Uterus (tissue), 4 donors: Measurements from ENCODE around the gene PDCD1. TPM values are rescaled to one million over a fixed set of nuclear protein-coding genes. Genes with fewer than 3 reads are reported as not detected.
A peak's percentile ranks its signal among the peaks of the same experiment; 100 is the strongest.
"Not testable (repeated sequence)": the region's sequence is repeated elsewhere in the genome, so short reads cannot be mapped to it uniquely, and the experiment has no call there.

Experiments
- DNase-seq, 2 donors: peaks; one replicate each; pipeline ENCODE4 v3.0.0-alpha.2; 2019 to 2020
- H3K27ac ChIP-seq, 2 donors: fragments of 200-600 bp; sonication (generic); 1 replicate in 1 of 2; 2 replicates in 1 of 2; pipeline ENCODE4 v1.5.1; 2016 to 2018
- H3K27me3 ChIP-seq, 2 donors: fragments of 200-600 bp; sonication (generic); one replicate each; pipeline ENCODE4 v1.5.1; 2018 to 2019; ENCODE audit warnings: control low read depth in 1 of 2
- H3K36me3 ChIP-seq, 2 donors: fragments of 200-600 bp; sonication (generic); one replicate each; pipeline ENCODE4 v1.5.1; 2019; ENCODE audit warnings: control low read depth in 1 of 2
- H3K4me1 ChIP-seq, 2 donors: fragments of 200-600 bp; sonication (generic); one replicate each; pipeline ENCODE4 v1.5.1; 2018 to 2019; ENCODE audit warnings: control low read depth in 1 of 2
- H3K4me3 ChIP-seq, 2 donors: fragments of 200-600 bp; sonication (generic); 1 replicate in 1 of 2; 2 replicates in 1 of 2; pipeline ENCODE4 v1.5.1; 2018 to 2019; ENCODE audit warnings: mild to moderate bottlenecking in 1 of 2
- H3K9me3 ChIP-seq, 2 donors: fragments of 200-600 bp; sonication (generic); one replicate each; pipeline ENCODE4 v1.5.1; 2019; ENCODE audit warnings: control low read depth in 1 of 2
- POLR2A ChIP-seq, 2 donors: fragments of 450-650 bp; IDR thresholded peaks; one replicate each; pipeline ENCODE4 v1.6.1; 2016; ENCODE audit warnings: antibody characterized with exemption in 2 of 2, mild to moderate bottlenecking in 1 of 2, moderate library complexity in 1 of 2
- intact Hi-C: fragments of 100-400 bp; cut with DNase I; formaldehyde crosslinking; loops from one replicate; pipeline ENCODE4 v1.15.1; 2023; ENCODE audit warnings: low total_unique reads
- total RNA-seq, 4 donors: library from RNA; depleted of rRNA in 3 of 4; stranded (reverse); fragments of >200 nt in 3 of 4; gene quantifications; one replicate each; pipeline versions ENCODE4 v1.1.0 to v1.2.4, GENCODE V29; 2014 to 2023
- TF ChIP-seq, protein P1 (sequence below), 4 experiments: fragments of 200-600 bp in 2 of 4; fragments of 450-650 bp in 2 of 4; sonication (generic) in 2 of 4; IDR thresholded peaks; one replicate each; pipeline ENCODE4 v1.5.1; 2016 to 2019; ENCODE audit warnings: antibody characterized with exemption in 4 of 4, mild to moderate bottlenecking in 2 of 4, moderate library complexity in 1 of 4
- donor health status: DM: yes; HTN: yes; CAD: no.

The PDCD1 gene
- total RNA-seq, 4 donors from 2014 or later, result 0.21 TPM; not detected in 3

DNA sequence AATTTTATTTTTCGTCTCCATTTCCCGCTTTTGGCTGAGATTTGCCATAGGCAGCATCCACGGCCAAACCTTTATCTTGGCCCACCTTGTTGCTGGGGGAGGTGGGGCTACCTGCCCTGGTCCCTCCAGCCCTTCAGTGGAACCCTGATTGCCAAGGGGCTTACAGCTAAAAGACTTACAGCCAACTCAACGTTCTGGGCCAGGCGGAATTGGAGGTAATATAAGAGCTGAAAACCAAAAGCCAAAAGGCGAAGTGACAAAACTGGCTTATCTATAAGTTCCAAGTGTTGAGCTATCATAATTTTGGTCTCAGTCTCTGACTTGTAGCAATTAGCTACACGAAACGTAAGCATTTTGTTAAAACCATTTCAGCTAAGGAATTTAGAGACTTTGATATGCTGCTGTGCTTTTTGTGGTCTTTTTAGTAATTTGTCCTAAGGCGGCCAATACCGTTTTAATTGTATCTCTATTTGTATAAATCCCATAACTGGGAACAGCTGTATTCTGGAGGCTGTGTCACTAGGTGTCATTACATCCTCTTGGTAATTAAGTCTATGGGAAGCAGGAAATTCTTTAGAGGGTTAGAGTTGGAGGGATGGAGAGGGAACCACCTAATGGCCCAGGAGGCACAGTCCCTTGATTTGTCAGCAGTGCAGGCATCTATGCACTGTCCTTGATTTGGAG is 24.0 kb downstream of the PDCD1 start:
- no peaks in the 10 kb centered on the region for H3K36me3 ChIP-seq
- intact Hi-C loops, result no loop called here
- no peak for DNase-seq
- H3K27ac ChIP-seq, result no peak overlapping the region
- no peaks in the 10 kb centered on the region for H3K4me1 ChIP-seq
- no peak overlapping the region for H3K4me3 ChIP-seq
- no peaks in the 10 kb centered on the region for H3K27me3 ChIP-seq
- TF ChIP-seq, protein P1, sequence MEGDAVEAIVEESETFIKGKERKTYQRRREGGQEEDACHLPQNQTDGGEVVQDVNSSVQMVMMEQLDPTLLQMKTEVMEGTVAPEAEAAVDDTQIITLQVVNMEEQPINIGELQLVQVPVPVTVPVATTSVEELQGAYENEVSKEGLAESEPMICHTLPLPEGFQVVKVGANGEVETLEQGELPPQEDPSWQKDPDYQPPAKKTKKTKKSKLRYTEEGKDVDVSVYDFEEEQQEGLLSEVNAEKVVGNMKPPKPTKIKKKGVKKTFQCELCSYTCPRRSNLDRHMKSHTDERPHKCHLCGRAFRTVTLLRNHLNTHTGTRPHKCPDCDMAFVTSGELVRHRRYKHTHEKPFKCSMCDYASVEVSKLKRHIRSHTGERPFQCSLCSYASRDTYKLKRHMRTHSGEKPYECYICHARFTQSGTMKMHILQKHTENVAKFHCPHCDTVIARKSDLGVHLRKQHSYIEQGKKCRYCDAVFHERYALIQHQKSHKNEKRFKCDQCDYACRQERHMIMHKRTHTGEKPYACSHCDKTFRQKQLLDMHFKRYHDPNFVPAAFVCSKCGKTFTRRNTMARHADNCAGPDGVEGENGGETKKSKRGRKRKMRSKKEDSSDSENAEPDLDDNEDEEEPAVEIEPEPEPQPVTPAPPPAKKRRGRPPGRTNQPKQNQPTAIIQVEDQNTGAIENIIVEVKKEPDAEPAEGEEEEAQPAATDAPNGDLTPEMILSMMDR (IDR thresholded peaks at IDR 0.05), result no peak
- no peak for TF ChIP-seq POLR2A (IDR thresholded peaks at IDR 0.05)
- H3K9me3 ChIP-seq, result no peaks in the 10 kb centered on the region

GRCh38 chr2:241833756-241834526 is 24.8 kb downstream of the PDCD1 start:
- H3K9me3 ChIP-seq, H3K4me3 ChIP-seq, H3K27ac ChIP-seq, DNase-seq, H3K36me3 ChIP-seq, H3K27me3 ChIP-seq, H3K4me1 ChIP-seq, intact Hi-C loops: not testable (repeated sequence)

GRCh38 chr2:241833101-241833663 is 25.5 kb downstream of the PDCD1 start:
- no peaks in the 10 kb centered on the region for H3K27me3 ChIP-seq
- no peaks in the 10 kb centered on the region for H3K4me1 ChIP-seq
- no peak overlapping the region for H3K4me3 ChIP-seq
- H3K36me3 ChIP-seq, result no peaks in the 10 kb centered on the region
- TF ChIP-seq, protein P1 (IDR thresholded peaks at IDR 0.05), result no peak
- no peak for TF ChIP-seq POLR2A (IDR thresholded peaks at IDR 0.05)
- no peak overlapping the region for H3K27ac ChIP-seq
- H3K9me3 ChIP-seq, result no peaks in the 10 kb centered on the region
- intact Hi-C loops, result no loop called here
- peak; percentile 60 to 62 for DNase-seq

DNA sequence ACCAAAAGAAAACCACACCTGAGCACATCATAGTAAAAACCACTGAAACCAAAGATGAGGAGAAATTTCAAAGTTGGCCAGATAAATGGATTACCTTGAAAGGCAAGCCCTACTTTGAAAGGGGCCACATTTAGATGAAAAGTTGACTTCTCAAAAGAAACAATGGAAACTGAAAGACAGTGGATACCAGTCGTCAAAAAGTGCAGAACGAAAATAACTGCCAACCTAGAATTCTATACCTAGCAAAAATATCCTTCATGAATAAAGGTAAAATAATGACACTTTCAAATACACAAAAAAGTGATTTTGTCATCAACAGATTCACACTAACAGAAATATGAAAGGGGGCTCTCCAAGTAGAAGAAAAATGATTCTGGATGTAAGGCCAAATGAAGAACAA is 31.3 kb downstream of the PDCD1 start:
- no peaks in the 10 kb centered on the region for H3K36me3 ChIP-seq
- no peak overlapping the region for H3K4me3 ChIP-seq
- H3K4me1 ChIP-seq, result no peaks in the 10 kb centered on the region
- H3K27me3 ChIP-seq, result no peaks in the 10 kb centered on the region
- no peak for DNase-seq
- H3K9me3 ChIP-seq, result no peaks in the 10 kb centered on the region
- intact Hi-C loops, result no loop called here
- no peak overlapping the region for H3K27ac ChIP-seq
- TF ChIP-seq, protein P1 (IDR thresholded peaks at IDR 0.05), result no peak
- no peak for TF ChIP-seq POLR2A (IDR thresholded peaks at IDR 0.05)

DNA sequence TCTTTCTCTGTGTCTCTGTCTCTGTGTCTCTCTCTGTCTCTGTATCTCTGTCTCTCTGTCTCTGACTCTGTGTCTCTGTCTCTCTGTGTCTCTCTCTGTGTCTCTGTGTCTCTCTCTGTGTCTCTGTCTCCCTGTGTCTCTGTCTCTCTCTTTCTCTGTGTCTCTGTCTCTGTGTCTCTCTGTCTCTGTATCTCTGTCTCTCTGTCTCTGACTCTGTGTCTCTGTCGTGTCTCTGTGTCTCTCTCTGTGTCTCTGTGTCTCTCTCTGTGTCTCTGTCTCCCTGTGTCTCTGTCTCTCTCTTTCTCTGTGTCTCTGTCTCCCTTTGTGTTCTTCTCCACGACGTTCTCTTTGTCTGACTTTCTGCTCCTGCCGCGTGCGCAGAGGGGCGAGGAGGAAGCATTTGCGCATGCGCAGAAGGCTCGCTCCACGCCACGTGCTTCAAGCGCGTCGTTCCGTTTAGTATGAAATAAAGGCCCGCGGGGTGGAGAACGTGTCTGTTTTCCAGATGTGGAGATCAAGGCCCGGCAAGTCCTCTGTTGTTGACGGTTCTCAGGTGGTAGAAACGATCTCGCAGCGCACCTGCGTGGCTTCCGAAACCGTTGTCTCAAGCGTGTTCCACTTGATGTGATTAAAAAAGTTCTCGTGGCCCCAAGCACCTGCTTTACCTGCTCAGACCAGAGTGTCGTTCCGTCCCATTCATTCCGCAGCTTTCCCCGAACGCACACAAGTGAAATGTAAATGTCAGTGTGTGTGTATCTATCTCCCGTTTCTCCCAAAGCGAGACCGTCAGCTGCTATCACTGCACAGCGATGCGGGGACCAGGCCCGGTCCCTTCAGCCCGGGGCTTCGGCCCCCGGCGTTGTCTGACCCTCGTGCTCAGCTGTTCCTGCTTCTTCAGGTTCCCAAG is 34.9 kb downstream of the PDCD1 start:
- H3K9me3 ChIP-seq, H3K4me1 ChIP-seq, H3K27ac ChIP-seq, DNase-seq, H3K27me3 ChIP-seq, H3K36me3 ChIP-seq, intact Hi-C loops, H3K4me3 ChIP-seq: not testable (repeated sequence)
